Dermis microvascular lymphatic vessel endothelial cell (primary cell): ENCODE measurements around the gene MUC5B. TPM values are rescaled to one million over a fixed set of nuclear protein-coding genes. Genes with fewer than 3 reads are reported as not detected.

Source experiments
- DNase-seq, 2 donors: peaks; one replicate each; pipeline versions ENCODE4 v3.0.0 to v3.0.0-alpha.2; 2010; ENCODE audit warnings: low read depth in 2 of 2
- total RNA-seq: library from RNA; depleted of rRNA; stranded (reverse); fragments of >200 nt; gene quantifications from 2 replicates; pipeline ENCODE4 v1.2.1, GENCODE V29; 2014

Gene MUC5B
- total RNA-seq, 1 donor from 2014 or later, result not detected

DNA sequence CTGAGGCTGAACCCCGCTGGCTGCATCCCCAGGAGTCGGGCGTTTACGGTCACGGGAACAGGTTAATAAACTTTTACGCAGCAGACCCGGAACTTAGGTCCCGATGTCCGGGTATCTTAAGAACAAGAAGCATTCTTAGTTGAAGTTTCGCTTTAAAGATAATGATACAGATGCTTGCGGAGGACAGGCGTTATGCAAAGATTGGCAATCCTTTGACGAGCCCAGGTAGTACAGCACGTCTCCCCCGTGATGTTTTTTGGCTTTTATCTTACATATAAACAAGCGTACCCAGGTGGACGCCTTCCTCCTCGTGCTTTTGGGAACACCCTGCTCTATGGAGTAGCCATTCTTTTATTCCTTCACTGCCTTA is 87.4 kb downstream of the MUC5B start:
- no peak for DNase-seq

- DNase-seq, result no peak
Observed at GRCh38 chr11:1310772-1311468, 88.1 kb downstream of the MUC5B start.

Other genes with a start within 250 kb of the MUC5B start
- gene MUC6, start 186.3 kb upstream of the MUC5B start, total RNA-seq, result not detected in 2 replicates
- gene MUC2, start 148.2 kb upstream of the MUC5B start, total RNA-seq, result not detected in 2 replicates
- not detected in 2 replicates for gene MUC5AC, start 65.1 kb upstream of the MUC5B start, total RNA-seq
- 16.6 and 34.5 TPM in 2 replicates for gene TOLLIP, start 86.6 kb downstream of the MUC5B start, total RNA-seq
- 0.38 and 0.39 TPM in 2 replicates for gene BRSK2, start 166.9 kb downstream of the MUC5B start, total RNA-seq